HG02885 (cell line): ENCODE results near the gene TLX2.
"Not testable (repeated sequence)": the region's sequence is repeated elsewhere in the genome, so short reads cannot be mapped to it uniquely, and the experiment has no call there.

Experiments
- ATAC-seq: cut with Tn5 transposase; IDR thresholded peaks from one replicate; pipeline ENCODE4 v1.9.1; 2021; ENCODE audit warnings: mild to moderate bottlenecking; ENCODE audit not compliant: unreplicated experiment, poor library complexity

TLX2 gene

GRCh38 chr2:74514368-74515270 lies at the start of gene TLX2:
TSS of gene TLX2 (plus strand) at chr2:74514450. CDS start at chr2:74514807, 357 bp downstream.
- no peak for ATAC-seq

GRCh38 chr2:74470742-74471141 lies 43.5 kb upstream of the TLX2 start:
- ATAC-seq: not testable (repeated sequence)

- no peak for ATAC-seq
Observed at GRCh38 chr2:74471332-74472065, 42.8 kb upstream of the TLX2 start.

- peak; percentile 87 for ATAC-seq
Observed at GRCh38 chr2:74472086-74472944, 41.9 kb upstream of the TLX2 start, which contains the start of gene MRPL53. TSS of gene MRPL53 (minus strand) at chr2:74472680. CDS start at chr2:74472660, 20 bp downstream.

GRCh38 chr2:74472945-74473258 lies 41.3 kb upstream of the TLX2 start:
- no peak for ATAC-seq

- ATAC-seq: no peak
Observed at GRCh38 chr2:74474481-74474880, 39.8 kb upstream of the TLX2 start.

GRCh38 chr2:74474899-74475298 lies 39.4 kb upstream of the TLX2 start:
- ATAC-seq: no peak

GRCh38 chr2:74481431-74481830 lies 32.8 kb upstream of the TLX2 start:
- no peak for ATAC-seq

GRCh38 chr2:74481961-74482800 lies 32.1 kb upstream of the TLX2 start:
- peak; percentile 40 for ATAC-seq

- ATAC-seq: peak; percentile 90
Observed at GRCh38 chr2:74482801-74483674, 31.2 kb upstream of the TLX2 start, which contains the start of the genes CCDC142 and TTC31. TSS of gene CCDC142 (minus strand) at chr2:74482998. CDS start at chr2:74482837, 161 bp downstream. TSS of gene TTC31 (plus strand) at chr2:74483081. CDS start at chr2:74483096, 15 bp downstream.

- ATAC-seq: not testable (repeated sequence)
Observed at GRCh38 chr2:74483675-74484164, 30.5 kb upstream of the TLX2 start.

GRCh38 chr2:74486141-74486540 lies 28.1 kb upstream of the TLX2 start:
- no peak for ATAC-seq

- no peak for ATAC-seq
Observed at GRCh38 chr2:74488643-74489481, 25.4 kb upstream of the TLX2 start.

GRCh38 chr2:74489906-74490305 lies 24.3 kb upstream of the TLX2 start:
- no peak for ATAC-seq

GRCh38 chr2:74491648-74492544 lies 22.4 kb upstream of the TLX2 start:
- ATAC-seq: no peak

GRCh38 chr2:74493546-74493945 lies 20.7 kb upstream of the TLX2 start:
- no peak for ATAC-seq
